ENCODE measurements around the gene TGFB1. TPM values are rescaled to one million over a fixed set of nuclear protein-coding genes. Genes with fewer than 3 reads are reported as not detected.

The TGFB1 gene
- total and polyA plus RNA-seq, 2 of the 13 experiments (the other 11 are each of a cell fraction or from before 2014, with no cell fraction given), result 4.1 to 5.4 TPM

- TF ChIP-seq PLSCR1 (CRISPR knock-in tag; IDR thresholded peaks at IDR 0.05; ENCODE audit: borderline replicate concordance) (no peak), SNRNP70 (IDR thresholded peaks at IDR 0.05; ENCODE audit: low read depth, low read length) (no peak), ZNF839 (CRISPR knock-in tag; IDR thresholded peaks at IDR 0.05; ENCODE audit: borderline replicate concordance) (peak; percentile 67; the same call in 1 of the 2 replicates), MXI1 (IDR thresholded peaks at IDR 0.05; ENCODE audit: borderline replicate concordance, low read depth, low read length) (peak; percentile 70; the same call in 1 of the 3 replicates), IRF2 (CRISPR knock-in tag; IDR thresholded peaks at IDR 0.05) (peak; percentile 71), SP140L (CRISPR knock-in tag; IDR thresholded peaks at IDR 0.05; ENCODE audit: borderline replicate concordance) (no peak), ZBTB37 (CRISPR knock-in tag; IDR thresholded peaks at IDR 0.05) (no peak), SYNCRIP (IDR thresholded peaks at IDR 0.05; ENCODE audit: insufficient read depth, low read depth, low read length) (no peak), ZNF3 (CRISPR knock-in tag; IDR thresholded peaks at IDR 0.05) (no peak), RAD21 (CRISPR knock-in tag; IDR thresholded peaks at IDR 0.05) (peak; percentile 24; the same call in 1 of the 2 replicates), ZNF383 (CRISPR knock-in tag; IDR thresholded peaks at IDR 0.05; ENCODE audit: borderline replicate concordance) (no peak), NKX3-1 (CRISPR knock-in tag; IDR thresholded peaks at IDR 0.05) (peak; percentile 59), ZNF484 (CRISPR knock-in tag; IDR thresholded peaks at IDR 0.05; ENCODE audit: borderline replicate concordance, low read depth) (no peak), NR0B2 (CRISPR knock-in tag; IDR thresholded peaks at IDR 0.05) (peak; percentile 66; the same call in 1 of the 2 replicates), EED (CRISPR knock-in tag; IDR thresholded peaks at IDR 0.05) (no peak; the same call in 1 of the 2 replicates), RBM39 (IDR thresholded peaks at IDR 0.05; ENCODE audit: low read depth, low read length, poor library complexity, severe bottlenecking) (peak; percentile 99), ZNF674 (CRISPR knock-in tag; IDR thresholded peaks at IDR 0.05; ENCODE audit: low read depth) (0 out of 2 replicates have a peak, but pooled peaks have one; percentile 53), RFX5 (IDR thresholded peaks at IDR 0.05; ENCODE audit: low read depth, low read length) (no peak), ZBTB10 (CRISPR knock-in tag; IDR thresholded peaks at IDR 0.05; ENCODE audit: borderline replicate concordance) (0 out of 2 replicates have a peak, but pooled peaks have one; percentile 72), ZUFSP (CRISPR knock-in tag; IDR thresholded peaks at IDR 0.05; ENCODE audit: borderline replicate concordance) (no peak)
These were observed 43.5 kb downstream of the TGFB1 start, which contains the start of gene CCDC97 (continued) for GRCh38 chr19:41310033-41310831.

Measured in HepG2 (cell line).